ENCODE data around the gene PIP5K1B.
A peak's percentile ranks its signal among the peaks of the same experiment; 100 is the strongest.

The PIP5K1B gene

DNA sequence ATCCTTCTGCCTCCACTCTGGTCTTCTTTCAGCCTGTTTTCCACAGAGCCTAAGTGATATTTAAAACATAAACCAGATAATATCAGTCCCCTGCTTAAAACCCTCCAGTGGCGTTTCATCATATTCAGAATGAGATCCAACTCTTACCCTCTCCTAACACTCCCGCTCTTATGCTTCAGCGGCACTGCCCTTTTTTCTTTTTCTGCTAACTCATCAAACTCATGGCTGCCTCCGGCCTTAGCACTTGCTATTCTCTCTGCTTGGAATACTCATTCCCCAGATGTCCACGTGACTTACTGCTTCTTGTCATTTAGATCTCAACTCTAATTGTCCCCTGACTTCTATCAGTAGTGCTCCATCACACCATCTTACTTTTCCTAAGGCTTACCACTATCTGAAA, 73.6 kb downstream of the PIP5K1B start:
- no peak for DNase-seq

DNA sequence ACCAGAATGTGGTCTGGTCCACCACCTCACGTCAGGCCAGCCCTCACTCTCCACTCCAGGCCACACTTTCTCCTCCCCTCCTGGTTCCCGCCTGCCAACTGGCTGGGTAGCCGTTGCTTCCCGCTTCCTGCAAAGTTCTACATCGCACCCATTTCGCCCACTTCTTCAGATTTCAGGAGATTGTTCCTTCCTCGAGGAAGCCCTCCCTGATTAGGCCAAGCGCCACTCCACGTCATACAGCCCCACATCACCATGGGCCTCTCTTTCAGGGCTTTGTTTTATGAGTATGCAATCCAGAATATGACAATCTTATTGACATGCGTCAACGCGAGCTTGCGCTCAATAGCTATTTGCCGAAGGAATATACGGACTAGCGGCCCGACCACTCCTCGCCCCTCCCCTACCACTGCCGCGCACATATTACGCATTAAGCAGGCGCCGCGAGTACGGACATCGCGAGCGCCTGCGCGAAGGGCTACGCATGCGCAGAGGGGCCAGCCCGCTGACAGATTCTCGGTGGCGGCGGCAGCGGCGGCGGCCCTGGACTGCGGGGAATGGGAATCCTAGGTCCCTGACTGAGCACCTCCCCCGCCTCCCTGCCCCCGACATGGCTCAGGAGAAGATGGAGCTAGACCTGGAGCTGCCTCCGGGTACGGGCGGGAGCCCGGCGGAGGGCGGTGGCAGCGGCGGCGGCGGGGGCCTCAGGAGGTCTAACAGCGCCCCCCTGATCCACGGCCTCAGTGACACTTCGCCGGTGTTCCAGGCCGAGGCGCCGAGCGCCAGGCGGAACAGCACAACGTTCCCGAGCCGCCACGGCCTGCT, 74.7 kb downstream of the PIP5K1B start:
- peak; percentile 63 for DNase-seq

DNA sequence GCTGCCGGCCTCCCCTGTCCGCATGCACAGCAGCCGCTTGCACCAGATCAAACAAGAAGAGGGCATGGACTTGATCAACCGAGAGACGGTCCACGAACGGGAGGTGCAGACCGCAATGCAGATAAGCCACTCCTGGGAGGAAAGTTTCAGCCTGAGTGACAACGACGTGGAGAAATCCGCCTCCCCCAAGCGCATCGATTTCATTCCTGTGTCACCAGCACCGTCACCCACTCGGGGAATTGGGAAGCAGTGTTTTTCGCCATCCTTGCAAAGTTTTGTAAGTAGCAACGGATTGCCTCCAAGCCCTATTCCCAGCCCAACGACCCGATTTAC, 75.3 kb downstream of the PIP5K1B start:
- no peak for DNase-seq

DNA sequence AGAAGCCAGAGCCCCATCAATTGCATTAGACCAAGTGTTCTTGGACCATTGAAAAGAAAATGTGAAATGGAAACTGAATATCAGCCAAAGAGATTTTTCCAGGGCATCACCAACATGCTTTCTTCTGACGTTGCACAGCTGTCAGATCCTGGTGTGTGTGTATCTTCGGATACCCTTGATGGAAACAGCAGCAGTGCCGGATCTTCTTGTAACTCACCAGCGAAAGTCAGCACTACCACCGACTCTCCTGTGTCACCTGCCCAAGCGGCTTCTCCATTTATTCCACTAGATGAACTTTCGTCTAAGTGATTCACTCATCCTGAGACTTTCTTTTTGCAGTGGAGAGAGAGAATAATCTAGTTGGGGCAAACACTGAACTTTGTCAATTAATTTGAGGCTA, 75.7 kb downstream of the PIP5K1B start:
- DNase-seq: no peak

DNA sequence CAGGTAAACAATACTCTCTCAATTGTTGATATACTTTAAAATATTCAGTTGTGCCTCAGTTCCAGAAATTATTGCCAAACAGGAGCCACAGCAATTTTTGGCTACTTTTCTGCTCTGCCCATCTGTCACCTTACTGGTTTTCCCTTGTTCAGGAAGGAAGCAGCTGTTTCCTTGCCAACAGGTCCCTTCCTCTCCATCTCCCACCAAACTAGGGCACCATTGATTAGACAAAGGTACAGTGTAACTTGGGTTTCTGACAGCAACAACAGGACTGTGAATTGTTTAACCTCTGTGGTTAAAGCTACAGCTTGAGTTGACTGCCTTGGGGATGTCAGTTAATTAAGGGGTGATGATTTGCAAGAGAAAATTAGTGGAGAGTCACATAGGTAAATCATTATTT, 76.9 kb downstream of the PIP5K1B start:
- DNase-seq: no peak

DNA sequence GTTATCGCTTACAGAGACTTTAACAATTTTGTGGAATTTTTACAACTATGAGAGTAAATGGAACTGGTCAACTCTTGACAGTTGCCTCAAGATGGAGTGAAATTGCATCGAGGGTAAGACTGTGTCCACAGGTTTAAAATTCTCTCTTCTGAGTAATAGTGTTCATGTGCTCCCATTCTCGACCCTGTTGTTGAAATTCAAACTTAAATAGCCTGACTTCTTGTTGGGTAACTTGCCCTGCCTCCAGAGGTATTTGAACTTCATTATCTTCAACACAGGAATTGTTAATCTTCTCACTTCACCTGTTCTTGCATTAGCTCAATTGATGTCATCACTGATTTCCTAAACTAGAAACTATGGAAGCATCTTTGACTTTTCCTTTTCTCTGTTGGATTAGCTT, 77.5 kb downstream of the PIP5K1B start:
- no peak for DNase-seq

DNA sequence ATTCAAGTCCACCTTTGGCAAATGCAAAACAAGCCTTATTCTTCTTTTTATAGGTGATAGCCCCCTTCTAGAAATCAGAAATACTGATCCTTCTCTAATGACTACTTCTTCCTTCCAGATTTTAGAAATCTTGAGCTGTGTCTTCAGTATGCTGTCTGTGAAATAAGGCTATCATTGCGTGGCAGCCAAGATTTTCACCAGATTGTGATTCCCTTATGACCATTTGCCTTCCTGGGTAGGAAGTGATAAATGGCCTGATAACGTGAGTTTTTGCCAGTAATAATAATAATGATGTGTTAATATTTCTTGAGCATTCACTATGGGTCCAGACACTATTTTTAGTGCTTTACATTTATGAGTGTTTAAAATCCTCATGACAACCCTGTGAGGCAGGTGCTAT, 80.9 kb downstream of the PIP5K1B start:
- DNase-seq: no peak

DNA sequence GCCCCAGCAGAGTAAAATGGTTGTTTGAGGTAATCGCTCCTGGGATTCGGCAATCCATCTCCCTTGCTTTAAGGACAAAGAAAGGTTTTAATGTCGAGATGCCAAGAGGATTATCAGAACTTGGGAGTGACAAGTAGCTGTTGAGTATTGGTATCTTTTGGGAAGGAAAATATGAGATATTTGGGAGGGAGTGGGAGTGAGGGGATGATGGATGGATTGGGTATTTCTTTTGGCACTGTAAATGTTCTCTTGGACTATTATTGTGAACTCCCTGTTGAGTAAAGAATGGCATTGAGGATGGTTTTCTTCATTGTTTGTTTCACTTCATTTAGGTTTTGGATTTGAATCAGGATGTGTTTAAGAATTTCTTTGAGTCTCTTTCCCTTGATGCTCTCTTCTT, 86.1 kb downstream of the PIP5K1B start:
- no peak for DNase-seq

DNA sequence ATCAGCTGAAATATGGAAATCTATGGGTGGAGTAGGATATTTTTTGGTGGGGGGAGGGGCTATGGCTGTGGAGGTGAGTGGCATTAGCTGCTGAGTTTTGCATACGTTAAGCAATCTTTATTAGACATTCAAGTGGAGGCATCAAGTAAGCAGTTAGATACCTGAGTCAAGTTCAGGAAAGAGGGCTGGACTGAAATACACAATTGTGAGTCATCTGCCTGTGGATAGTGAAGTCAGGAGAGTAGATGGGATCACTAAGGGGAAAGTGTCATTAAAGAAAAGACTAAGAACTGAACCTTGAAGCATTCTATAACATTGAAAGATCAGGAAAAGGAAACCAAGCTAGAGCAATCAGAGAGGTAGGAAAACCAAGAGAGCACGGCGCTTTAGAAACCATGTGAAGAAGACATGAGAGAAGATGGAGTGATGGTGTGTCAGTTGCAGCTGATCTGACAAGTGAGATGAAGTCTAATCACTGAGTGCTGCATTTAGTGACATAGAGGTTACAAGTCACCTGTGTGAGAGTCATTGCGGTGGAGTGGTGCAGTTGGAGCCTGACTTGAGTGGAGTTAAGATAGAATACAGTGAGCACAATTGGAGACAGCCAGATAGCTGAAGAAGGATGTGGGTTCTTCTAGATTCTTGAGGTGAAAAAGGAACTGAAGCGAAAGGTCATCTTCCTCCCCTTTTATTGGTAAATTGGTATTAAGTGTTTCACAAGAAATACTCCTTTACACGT, 88.7 kb downstream of the PIP5K1B start:
- no peak for DNase-seq

DNA sequence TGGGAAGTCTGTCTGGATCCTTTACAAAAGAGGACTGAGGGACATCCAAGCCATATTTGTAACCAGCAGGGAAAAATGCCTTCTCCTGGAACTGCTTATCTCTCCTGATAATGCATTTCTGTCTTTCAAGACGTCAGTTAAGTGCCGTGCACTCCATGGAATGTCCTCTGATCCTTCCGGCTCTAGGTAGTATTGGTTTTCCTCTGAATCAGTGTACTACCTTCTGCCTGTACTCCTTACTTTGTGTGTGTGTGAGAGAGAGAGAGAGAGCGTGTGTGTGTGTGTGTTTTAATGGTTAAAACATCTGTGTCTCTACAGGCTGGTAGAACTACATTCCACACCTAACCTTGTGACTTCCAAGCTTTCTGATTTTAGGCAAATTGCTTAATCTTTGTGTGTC, 89.9 kb downstream of the PIP5K1B start:
- no peak for DNase-seq

DNA sequence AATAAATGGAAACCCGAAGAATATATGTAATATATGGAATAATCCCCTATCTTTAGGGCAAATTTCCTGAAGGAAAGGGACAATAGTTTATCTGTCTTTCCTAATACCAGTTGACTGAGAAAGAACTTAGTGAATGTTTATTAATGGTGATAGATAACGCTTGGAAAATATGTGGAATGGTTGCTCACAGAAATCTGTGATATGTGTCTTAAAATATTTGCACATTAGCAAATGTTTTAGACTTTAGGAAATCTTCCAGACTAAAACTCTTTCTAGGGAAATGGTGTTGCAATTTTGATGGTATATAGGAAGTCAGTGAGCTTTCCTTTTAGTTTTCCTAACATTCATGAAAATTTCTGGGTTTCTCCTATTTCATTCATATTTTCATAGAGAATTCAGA, 90.4 kb downstream of the PIP5K1B start:
- no peak for DNase-seq

DNA sequence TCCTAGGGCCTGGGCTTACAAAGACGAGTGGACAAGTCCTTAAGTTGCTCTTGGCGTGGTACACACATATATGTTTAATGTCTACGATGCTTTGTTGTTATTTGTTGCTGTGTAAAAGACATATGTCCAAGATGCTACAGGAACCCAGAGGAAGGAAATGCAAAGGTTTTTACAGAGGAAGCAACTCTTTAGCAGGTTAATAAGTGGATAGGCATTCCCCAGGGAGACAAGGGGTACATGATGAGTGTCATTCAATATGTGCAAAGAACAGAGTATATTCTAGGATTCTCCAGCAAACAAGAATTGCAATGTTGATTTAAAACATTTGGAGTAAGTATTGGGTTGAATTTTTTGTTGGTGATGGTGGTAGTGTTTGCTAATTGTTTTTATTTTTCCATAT, 92.1 kb downstream of the PIP5K1B start:
- DNase-seq: no peak

DNA sequence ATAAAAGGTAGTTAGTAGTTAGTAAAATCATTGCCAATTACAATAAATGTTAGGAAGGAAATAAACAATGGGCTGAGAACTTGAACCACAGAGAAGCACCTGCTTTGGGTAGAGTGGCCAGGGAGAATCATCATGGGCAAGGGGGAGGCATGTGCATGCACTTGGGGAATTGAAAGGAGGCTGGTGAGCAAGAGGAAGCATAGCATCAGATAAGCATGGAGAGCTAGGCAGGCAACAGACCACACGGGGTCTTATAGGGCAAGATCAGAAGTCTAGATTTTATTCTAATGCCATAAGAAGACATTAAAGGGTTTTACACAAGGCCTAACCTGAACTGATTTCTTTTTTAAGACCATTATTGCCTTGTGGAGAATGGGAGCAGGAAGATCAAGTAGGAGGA, 93.4 kb downstream of the PIP5K1B start:
- DNase-seq: no peak

DNA sequence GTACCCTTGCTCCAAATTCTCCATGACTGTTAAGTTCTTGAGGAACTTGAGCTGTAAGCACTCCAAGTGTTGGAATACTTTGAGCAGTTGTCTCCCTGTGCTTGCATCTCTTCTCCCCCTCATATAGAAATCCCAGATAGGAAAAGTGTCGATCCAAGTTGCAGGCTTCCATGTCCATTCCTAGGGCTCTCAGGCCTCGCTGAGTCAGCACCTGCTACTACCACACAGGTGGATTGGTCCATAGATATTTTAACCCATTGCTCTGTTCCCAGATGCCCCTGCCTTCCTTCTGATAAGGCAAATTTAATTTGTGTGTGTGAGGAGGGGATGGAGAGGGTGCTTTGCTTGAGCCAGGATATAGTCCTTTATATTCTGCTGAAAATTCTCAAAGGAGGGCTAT, 95.8 kb downstream of the PIP5K1B start:
- DNase-seq: no peak

DNA sequence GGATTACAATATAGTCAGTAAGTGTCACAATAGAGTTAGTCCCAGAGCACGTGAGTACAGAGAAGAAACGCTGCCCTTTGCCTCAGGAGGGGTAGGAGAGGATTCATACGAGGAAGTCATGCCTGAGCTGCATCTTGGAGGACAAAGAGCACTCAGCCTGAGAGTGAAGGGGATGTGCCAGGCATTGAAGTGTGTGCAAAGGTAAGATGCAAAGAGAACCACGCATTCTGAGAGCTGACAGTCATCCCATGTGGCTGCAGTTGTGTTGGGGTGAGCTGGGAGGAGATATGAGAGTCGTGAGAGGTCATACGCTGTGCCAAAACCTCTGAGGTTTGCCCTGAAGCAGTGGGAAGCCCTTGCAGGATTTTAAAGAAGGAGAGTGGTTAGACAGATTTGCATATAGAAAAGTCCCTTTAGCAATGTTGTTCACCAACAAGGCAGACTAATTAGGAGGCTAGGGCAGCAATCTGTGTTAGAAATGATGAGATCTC, 97.5 kb downstream of the PIP5K1B start:
- DNase-seq: peak; percentile 71

DNA sequence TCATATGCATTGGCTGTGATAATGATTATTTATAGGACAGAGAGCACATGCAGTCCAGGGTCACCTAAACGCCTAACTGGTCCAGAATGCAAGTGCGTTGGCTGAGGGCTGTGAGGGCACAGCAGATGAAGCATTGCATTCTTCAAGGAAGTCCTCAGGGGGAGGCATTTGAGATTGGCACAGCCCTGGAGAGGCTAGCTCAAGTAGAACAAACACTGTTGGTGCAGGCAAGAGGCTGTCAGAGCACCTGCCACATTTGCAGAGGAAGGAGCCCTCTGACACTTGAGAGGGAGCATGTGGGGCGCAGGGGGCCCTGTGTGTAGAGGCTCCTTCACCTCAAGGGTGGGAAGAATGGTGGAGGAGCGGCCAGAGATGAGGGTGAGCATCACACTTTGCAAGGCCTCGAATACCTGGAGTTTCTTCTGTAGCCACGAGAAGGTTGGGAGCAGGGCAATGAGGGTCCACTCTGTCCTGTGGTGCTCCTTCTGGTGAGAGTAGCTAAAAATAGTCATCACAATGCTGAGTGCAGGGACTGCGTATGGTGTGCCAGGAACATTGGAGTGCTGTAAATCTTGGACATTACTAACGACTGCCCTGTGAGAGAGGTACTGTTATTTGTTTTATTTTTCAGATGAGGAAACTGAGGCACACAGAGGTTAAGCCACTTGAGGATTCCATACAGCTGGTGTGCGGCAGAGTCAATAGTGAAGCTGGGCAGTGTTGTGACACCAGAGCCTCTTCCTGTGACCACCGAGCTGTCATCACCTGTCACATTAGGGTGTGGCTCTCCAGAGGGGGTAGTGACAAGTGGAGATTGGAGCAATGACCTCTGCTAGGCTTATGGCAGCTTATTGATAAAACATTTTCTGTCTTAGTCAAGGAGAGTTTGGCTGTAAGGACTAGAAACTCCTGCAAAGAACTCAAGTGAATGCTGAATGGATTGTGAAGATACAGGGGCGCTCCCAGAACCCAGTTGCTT, 100.2 kb downstream of the PIP5K1B start:
- DNase-seq: peak; percentile 54

DNA sequence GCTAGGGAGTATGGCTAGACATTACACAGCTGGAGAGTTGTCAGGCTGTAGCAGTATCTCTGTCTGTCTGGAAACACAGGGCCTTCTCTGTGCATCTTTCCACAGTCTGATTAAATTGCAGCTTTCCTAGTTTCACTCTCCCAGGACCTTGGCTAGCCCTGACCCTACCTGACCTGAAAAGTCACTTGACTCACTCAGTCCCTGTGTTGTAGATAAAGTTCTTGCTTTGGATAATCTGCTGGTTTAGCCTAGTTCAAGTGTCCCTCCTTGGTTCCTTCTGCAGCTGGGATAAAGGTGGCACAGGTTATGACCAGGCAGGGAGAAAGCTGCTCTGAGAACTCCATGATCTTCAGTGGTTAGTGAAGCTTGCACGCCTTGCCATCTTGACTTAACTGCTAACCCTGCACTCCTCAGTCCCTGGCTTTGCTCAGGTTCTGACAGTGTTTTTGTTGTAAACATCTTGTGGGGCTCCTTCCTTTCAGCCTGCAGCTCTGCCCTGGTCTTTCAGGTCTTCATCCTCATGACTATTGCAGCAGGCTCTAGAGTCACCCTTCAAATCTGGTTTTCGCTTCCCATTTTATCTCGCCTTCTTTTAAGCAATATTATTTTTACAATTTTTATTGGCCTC, 101.0 kb downstream of the PIP5K1B start:
- DNase-seq: peak; percentile 2

DNA sequence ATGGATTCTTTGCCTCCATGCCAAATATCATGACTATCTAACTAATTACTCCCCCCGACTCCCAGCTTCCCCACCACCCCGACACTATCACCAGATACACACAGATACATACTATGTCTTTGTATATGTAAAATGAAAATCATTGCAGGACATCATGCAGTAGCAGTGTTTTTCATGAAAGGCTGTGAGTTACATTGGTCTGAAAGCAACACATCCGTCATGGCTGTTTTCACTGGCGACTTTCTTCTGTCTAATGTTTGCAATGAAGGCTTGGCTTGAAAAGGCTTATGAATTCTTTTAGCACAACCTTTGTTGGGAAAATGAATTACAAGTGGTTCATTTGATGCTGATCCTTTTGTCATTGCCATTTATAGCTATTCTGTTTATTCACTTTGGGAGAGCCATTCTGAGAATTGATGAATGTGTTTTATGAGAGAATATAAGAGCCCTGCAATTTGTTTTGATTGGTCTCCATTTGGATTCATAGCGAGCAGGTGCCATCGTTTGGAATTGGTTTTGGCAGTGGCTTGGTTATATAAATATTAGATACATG, 103.4 kb downstream of the PIP5K1B start:
- peak; percentile 25 for DNase-seq

DNA sequence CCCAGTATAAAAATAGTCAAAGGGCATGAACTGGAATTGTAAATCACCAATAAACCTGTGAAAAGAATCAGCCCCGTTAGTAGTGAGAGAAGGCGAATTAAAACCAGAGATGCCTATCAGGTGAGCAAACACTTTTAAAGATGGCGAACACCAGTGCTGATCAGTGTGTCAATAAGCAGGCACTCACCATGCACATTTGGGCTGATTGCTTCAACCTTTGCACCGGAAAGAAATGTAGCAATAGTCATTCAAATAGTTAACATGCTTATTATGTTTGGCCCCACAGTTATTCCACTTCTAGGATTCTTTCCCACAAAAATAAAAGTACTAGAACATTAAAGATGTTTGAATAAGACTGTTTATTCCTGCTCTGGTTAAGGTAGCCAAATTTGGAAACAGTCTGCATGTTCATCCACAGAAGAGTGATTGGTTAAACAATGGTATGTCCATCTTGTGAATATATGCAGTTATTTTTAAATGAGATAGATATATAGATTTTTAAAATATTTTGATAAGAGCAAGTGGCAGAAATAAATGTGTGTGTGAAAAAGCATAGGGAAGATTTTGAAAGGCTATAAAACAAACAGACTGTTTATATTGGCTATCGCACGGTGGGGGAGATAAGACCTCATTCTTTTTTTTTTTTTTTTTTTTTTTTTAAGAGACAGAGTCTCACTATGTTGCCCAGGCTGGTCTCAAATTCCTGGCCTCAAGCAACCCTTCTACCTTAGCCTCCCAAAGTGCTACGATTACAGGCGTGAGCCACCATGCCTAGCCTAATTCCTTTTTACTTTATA, 112.2 kb downstream of the PIP5K1B start:
- DNase-seq: no peak

DNA sequence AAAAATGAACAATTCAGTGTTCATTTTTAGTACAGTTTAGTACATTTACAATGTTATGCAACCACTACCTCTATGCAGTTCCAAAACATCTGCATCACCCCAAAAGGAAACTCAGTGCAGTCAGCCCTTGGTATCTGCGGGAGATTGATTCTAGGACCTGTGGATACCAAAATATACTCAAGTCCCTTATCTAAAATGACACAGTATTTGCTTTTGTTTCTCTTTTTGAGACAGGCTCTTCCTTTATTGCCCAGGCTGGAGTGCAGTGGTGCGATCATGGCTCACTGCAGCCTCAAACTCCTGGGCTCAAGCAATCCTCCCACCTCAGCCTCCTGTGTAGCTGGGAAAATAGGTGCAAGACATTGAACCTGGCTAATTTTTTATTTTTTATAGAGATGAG, 114.0 kb downstream of the PIP5K1B start:
- no peak for DNase-seq

DNA sequence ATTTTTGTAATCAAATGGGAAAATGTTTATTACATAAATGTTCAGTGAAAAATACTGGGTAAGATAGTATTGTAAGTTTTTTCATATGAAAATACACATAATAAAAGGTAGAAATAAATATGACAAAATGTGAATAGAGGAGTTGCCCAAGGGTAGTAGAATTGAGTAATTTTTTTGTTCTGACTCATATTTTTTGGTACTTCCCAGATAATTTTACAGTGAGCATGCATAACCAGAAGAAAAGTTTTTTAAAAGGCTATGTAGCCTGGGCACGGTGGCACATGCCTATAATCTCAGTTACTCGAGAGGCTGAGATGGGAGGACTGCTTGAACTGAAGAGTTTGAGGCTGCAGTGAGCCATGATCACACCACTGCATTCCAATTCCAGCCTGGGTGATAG, 116.9 kb downstream of the PIP5K1B start:
- DNase-seq: no peak

Data from DMS79 (cell line).